ENCODE measurements around the gene ZNF165.

ZNF165 gene

GRCh38 chr6:28104392-28105244 lies 24.2 kb downstream of the ZNF165 start:
- no peaks in the 10 kb centered on the region for H3K27me3 ChIP-seq
- no peaks in the 10 kb centered on the region for H3K36me3 ChIP-seq
- TF ChIP-seq, protein P1, sequence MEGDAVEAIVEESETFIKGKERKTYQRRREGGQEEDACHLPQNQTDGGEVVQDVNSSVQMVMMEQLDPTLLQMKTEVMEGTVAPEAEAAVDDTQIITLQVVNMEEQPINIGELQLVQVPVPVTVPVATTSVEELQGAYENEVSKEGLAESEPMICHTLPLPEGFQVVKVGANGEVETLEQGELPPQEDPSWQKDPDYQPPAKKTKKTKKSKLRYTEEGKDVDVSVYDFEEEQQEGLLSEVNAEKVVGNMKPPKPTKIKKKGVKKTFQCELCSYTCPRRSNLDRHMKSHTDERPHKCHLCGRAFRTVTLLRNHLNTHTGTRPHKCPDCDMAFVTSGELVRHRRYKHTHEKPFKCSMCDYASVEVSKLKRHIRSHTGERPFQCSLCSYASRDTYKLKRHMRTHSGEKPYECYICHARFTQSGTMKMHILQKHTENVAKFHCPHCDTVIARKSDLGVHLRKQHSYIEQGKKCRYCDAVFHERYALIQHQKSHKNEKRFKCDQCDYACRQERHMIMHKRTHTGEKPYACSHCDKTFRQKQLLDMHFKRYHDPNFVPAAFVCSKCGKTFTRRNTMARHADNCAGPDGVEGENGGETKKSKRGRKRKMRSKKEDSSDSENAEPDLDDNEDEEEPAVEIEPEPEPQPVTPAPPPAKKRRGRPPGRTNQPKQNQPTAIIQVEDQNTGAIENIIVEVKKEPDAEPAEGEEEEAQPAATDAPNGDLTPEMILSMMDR (IDR thresholded peaks at IDR 0.05; ENCODE audit: low read depth, low read length) = peak; percentile 47
- no peaks in the 10 kb centered on the region for H3K9me3 ChIP-seq
- peak overlapping the region; percentile 68 for H3K4me3 ChIP-seq (ENCODE audit: low read depth, low read length)
- H3K4me1 ChIP-seq = no peaks in the 10 kb centered on the region
- DNase-seq = peak; percentile 78

DNA sequence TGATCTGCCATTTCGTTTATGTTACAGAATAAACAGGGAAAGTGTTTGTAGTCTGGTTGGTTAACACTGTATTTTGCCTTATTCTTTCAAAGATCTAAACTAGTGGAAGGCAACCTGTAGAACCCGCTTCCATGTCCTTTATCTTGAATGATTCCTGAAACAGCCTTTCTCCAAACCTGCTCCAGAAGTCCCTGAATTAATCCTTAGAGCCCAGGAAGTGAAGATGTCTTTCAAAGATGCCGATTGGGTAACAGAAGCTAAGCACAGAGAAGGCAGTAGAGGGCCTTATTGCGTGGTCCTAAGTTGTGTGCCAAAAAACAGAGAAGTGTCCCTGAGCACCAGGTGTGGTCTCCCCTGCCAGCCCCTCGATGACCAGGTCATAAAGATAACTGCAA lies 24.9 kb downstream of the ZNF165 start:
- no peaks in the 10 kb centered on the region for H3K9me3 ChIP-seq
- no peaks in the 10 kb centered on the region for H3K27me3 ChIP-seq
- DNase-seq = no peak
- TF ChIP-seq, protein P1 (IDR thresholded peaks at IDR 0.05; ENCODE audit: low read depth, low read length) = no peak
- H3K36me3 ChIP-seq = no peaks in the 10 kb centered on the region
- H3K4me3 ChIP-seq (ENCODE audit: low read depth, low read length) = peak overlapping the region; percentile 68
- no peaks in the 10 kb centered on the region for H3K4me1 ChIP-seq

DNA sequence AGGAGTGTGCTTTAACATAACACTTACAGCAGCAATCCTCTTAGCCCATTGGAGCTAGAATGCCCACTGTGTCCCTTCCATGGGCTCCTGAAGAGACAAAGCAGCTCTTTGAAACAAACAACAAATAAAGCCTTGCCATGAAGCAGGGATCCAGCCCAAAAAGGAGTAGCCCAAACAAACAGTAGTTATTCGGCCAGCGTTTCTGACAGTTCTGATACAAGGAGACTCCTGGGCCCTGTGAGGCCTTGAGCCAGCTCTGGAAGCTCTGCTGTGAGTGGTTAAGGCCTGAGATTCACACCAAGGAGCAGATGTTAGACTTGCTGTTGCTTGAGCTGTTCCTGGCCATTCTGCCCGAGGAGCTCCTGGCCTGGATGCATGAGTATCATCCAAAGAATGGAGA lies 27.1 kb downstream of the ZNF165 start:
- DNase-seq = no peak
- Histone ChIP-seq H3K4me1 (no peaks in the 10 kb centered on the region), H3K27me3 (no peaks in the 10 kb centered on the region), H3K36me3 (no peaks in the 10 kb centered on the region), H3K4me3 (ENCODE audit: low read depth, low read length) (no peak overlapping the region), H3K9me3 (no peaks in the 10 kb centered on the region)
- TF ChIP-seq, protein P1 (IDR thresholded peaks at IDR 0.05; ENCODE audit: low read depth, low read length) = no peak

DNA sequence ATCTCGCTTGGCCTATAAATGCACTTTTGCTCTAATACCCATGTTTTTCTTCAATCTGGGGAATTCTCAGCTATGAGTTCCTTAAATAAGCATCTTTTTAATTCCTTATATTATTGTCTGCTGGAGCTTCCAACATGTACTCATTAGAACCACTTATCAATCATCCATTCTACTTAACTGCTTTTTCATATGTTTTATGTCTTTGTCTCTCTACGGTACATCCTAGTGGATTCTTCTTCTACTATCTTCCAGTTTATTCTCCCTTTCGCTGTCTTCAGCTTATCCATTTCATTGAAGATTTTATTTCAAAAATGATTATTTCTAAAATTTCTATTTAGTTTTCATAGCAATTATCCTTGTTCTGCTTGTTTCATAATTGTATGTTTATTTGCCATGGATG lies 31.6 kb downstream of the ZNF165 start:
- TF ChIP-seq, protein P1 (IDR thresholded peaks at IDR 0.05; ENCODE audit: low read depth, low read length) = no peak
- Histone ChIP-seq H3K9me3 (no peaks in the 10 kb centered on the region), H3K27me3 (no peaks in the 10 kb centered on the region), H3K4me3 (ENCODE audit: low read depth, low read length) (no peak overlapping the region), H3K4me1 (no peaks in the 10 kb centered on the region), H3K36me3 (peaks cover 8% of the 10 kb centered on the region)
- DNase-seq = no peak

DNA sequence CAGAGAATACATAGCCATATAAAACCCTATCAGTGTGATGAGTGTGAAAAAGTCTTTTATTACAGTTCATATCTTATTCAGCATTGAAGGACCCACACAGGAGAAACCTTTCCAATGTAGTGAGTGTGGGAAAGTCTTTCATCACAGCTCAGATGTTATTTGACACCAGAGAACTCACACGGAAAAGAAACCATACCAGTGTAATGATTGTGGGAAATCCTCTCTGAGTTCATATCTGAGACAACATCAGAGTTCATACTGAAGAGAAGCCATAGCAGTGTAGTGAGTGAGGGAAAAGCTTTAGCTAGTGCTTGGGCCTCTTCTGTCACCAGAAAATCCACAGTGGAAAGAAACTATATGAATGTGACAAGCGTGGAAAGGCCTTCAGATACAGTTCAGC lies 35.4 kb downstream of the ZNF165 start:
- Histone ChIP-seq H3K36me3 (peaks cover 15% of the 10 kb centered on the region), H3K4me1 (no peaks in the 10 kb centered on the region), H3K9me3 (no peaks in the 10 kb centered on the region), H3K4me3 (ENCODE audit: low read depth, low read length) (no peak overlapping the region), H3K27me3 (no peaks in the 10 kb centered on the region)
- DNase-seq = no peak
- TF ChIP-seq, protein P1 (IDR thresholded peaks at IDR 0.05; ENCODE audit: low read depth, low read length) = no peak

- Histone ChIP-seq H3K27me3 (no peaks in the 10 kb centered on the region), H3K4me1 (no peaks in the 10 kb centered on the region), H3K9me3 (no peaks in the 10 kb centered on the region), H3K36me3 (peaks cover 17% of the 10 kb centered on the region), H3K4me3 (ENCODE audit: low read depth, low read length) (no peak overlapping the region)
- TF ChIP-seq, protein P1 (IDR thresholded peaks at IDR 0.05; ENCODE audit: low read depth, low read length) = 0 out of 2 replicates have a peak, but pooled peaks have one; percentile 6
- no peak for DNase-seq
These were observed 37.1 kb downstream of the ZNF165 start for GRCh38 chr6:28117386-28118050.

Measured in BE2C (cell line).